SW480 (cell line): ENCODE results near the gene SLC5A2.
"Not testable (repeated sequence)": the region's sequence is repeated elsewhere in the genome, so short reads cannot be mapped to it uniquely, and the experiment has no call there.

Experiments
- DNase-seq: peaks from one replicate; pipeline ENCODE4 v3.0.0-alpha.2; 2016; ENCODE audit warnings: low spot score

The SLC5A2 gene

GRCh38 chr16:31529108-31529936, 46.4 kb downstream of the SLC5A2 start:
- DNase-seq: no peak

GRCh38 chr16:31529937-31530312, 47.0 kb downstream of the SLC5A2 start:
- no peak for DNase-seq

GRCh38 chr16:31530405-31530804, 47.5 kb downstream of the SLC5A2 start:
- no peak for DNase-seq

GRCh38 chr16:31531096-31531495, 48.2 kb downstream of the SLC5A2 start:
- no peak for DNase-seq

GRCh38 chr16:31532120-31532519, 49.2 kb downstream of the SLC5A2 start:
- DNase-seq: no peak

GRCh38 chr16:31532896-31533295, 50.0 kb downstream of the SLC5A2 start:
- no peak for DNase-seq

GRCh38 chr16:31535737-31536136, 52.8 kb downstream of the SLC5A2 start:
- DNase-seq: no peak

- DNase-seq: no peak
These were observed 54.0 kb downstream of the SLC5A2 start for GRCh38 chr16:31536804-31537361.

- no peak for DNase-seq
These were observed 54.7 kb downstream of the SLC5A2 start for GRCh38 chr16:31537362-31538242.

- not testable (repeated sequence) for DNase-seq
These were observed 55.3 kb downstream of the SLC5A2 start for GRCh38 chr16:31538243-31538598.

GRCh38 chr16:31539762-31540161, 56.8 kb downstream of the SLC5A2 start:
- not testable (repeated sequence) for DNase-seq
